ENCODE measurements around the gene EEF2. TPM values are rescaled to one million over a fixed set of nuclear protein-coding genes. Genes with fewer than 3 reads are reported as not detected.

The EEF2 gene
- total RNA-seq, 2 experiments from 2014 or later: 2,756 to 2,866 TPM

- intact Hi-C loops (cut with DNase I, micrococcal nuclease): no loop called here
- Histone ChIP-seq H3K27me3 (ENCODE audit: control insufficient read depth in 1 of 2, insufficient read depth in 2 of 2, low read length in 2 of 2) (no peaks in the 10 kb centered on the region), H3K9me3 (ENCODE audit: control insufficient read depth in 1 of 2, insufficient read depth in 1 of 2, low read length in 2 of 2) (peaks cover 0 to 13% of the 10 kb centered on the region in 2 experiments), H3K4me3 (ENCODE audit: low read length) (no peak overlapping the region), H3K36me3 (ENCODE audit: insufficient read depth, low read length) (peaks cover 43% of the 10 kb centered on the region), H3K27ac (ENCODE audit: low read depth in 1 of 2, low read length in 2 of 2) (no peak overlapping the region), H3K4me1 (ENCODE audit: insufficient read depth, low read length) (peaks cover 24% of the 10 kb centered on the region)
- H3K9me3 Mint-ChIP-seq: no peaks in the 10 kb centered on the region
- H3K4me3 Mint-ChIP-seq: no peak overlapping the region
- CTCF ChIA-PET: no interaction called here
- H3K27me3 Mint-ChIP-seq: no peaks in the 10 kb centered on the region
- ATAC-seq (ENCODE audit: poor library complexity) (no peak), DNase-seq (no peak)
- no peak for TF ChIP-seq CTCF (IDR thresholded peaks at IDR 0.05)
- peaks cover under 1% of the 10 kb centered on the region for H3K4me1 Mint-ChIP-seq (ENCODE audit: low read depth)
- H3K36me3 Mint-ChIP-seq (ENCODE audit: low read depth): peaks cover 37% of the 10 kb centered on the region
- POLR2A ChIA-PET: no interaction called here
- no peak overlapping the region for H3K27ac Mint-ChIP-seq
Measured at GRCh38 chr19:4018140-4018613, 32.9 kb upstream of the EEF2 start.

- Histone ChIP-seq H3K9me3 (ENCODE audit: control insufficient read depth in 1 of 2, insufficient read depth in 1 of 2, low read length in 2 of 2) (peaks cover 0 to 8% of the 10 kb centered on the region in 2 experiments), H3K36me3 (ENCODE audit: insufficient read depth, low read length) (peaks cover 52% of the 10 kb centered on the region), H3K4me1 (ENCODE audit: insufficient read depth, low read length) (peaks cover 29% of the 10 kb centered on the region), H3K27ac (ENCODE audit: low read depth in 1 of 2, low read length in 2 of 2) (no peak overlapping the region), H3K27me3 (ENCODE audit: control insufficient read depth in 1 of 2, insufficient read depth in 2 of 2, low read length in 2 of 2) (no peaks in the 10 kb centered on the region), H3K4me3 (ENCODE audit: low read length) (no peak overlapping the region)
- no peak for TF ChIP-seq CTCF (IDR thresholded peaks at IDR 0.05)
- intact Hi-C loops (cut with DNase I, micrococcal nuclease): no loop called here
- no peaks in the 10 kb centered on the region for H3K9me3 Mint-ChIP-seq
- H3K4me1 Mint-ChIP-seq (ENCODE audit: low read depth): peaks cover 10% of the 10 kb centered on the region
- ATAC-seq (ENCODE audit: poor library complexity): no peak
- no peaks in the 10 kb centered on the region for H3K27me3 Mint-ChIP-seq
- no peak overlapping the region for H3K4me3 Mint-ChIP-seq
- CTCF ChIA-PET: interaction anchor here (1.0 kb wide), 1 partner anchor 123 kb away, joined by 4 read pairs; no protein-coding TSS in a partner anchor
- H3K36me3 Mint-ChIP-seq (ENCODE audit: low read depth): peaks cover 44% of the 10 kb centered on the region
- H3K27ac Mint-ChIP-seq: no peak overlapping the region
- POLR2A ChIA-PET: no interaction called here
- peak in 1 of 14 experiments; percentile 18 for DNase-seq
Measured at GRCh38 chr19:4016903-4017638, 31.8 kb upstream of the EEF2 start.

GRCh38 chr19:4016486-4016885, 31.2 kb upstream of the EEF2 start:
- H3K36me3 ChIP-seq (ENCODE audit: insufficient read depth, low read length): peaks cover 53% of the 10 kb centered on the region

More at GRCh38 chr19:4016486-4016885, 31.2 kb upstream of the EEF2 start:
- Histone ChIP-seq H3K27me3 (ENCODE audit: control insufficient read depth in 1 of 2, insufficient read depth in 2 of 2, low read length in 2 of 2) (no peaks in the 10 kb centered on the region), H3K27ac (ENCODE audit: low read depth in 1 of 2, low read length in 2 of 2) (no peak overlapping the region), H3K4me1 (ENCODE audit: insufficient read depth, low read length) (peaks cover 32% of the 10 kb centered on the region), H3K4me3 (ENCODE audit: low read length) (no peak overlapping the region), H3K9me3 (ENCODE audit: control insufficient read depth in 1 of 2, insufficient read depth in 1 of 2, low read length in 2 of 2) (peaks cover 0 to 3% of the 10 kb centered on the region in 2 experiments)
- no peak for ATAC-seq (ENCODE audit: poor library complexity)
- ChIA-PET POLR2A (no interaction called here), CTCF (interaction anchor here (1.0 kb wide), 1 partner anchor 124 kb away, joined by 4 read pairs; no protein-coding TSS in a partner anchor)
- no peak for TF ChIP-seq CTCF (IDR thresholded peaks at IDR 0.05)
- intact Hi-C loops (cut with DNase I, micrococcal nuclease): no loop called here
- no peaks in the 10 kb centered on the region for H3K9me3 Mint-ChIP-seq
- no peak overlapping the region for H3K27ac Mint-ChIP-seq
- no peak for DNase-seq
- peaks cover 10% of the 10 kb centered on the region for H3K4me1 Mint-ChIP-seq (ENCODE audit: low read depth)
- peaks cover 40% of the 10 kb centered on the region for H3K36me3 Mint-ChIP-seq (ENCODE audit: low read depth)
- no peak overlapping the region for H3K4me3 Mint-ChIP-seq
- H3K27me3 Mint-ChIP-seq: no peaks in the 10 kb centered on the region

All from CD4-positive, alpha-beta T cell (primary cell).